K562 (cell line): ENCODE measurements around the gene COX15. TPM values are rescaled to one million over a fixed set of nuclear protein-coding genes. Genes with fewer than 3 reads are reported as not detected.

Source experiments
- ATF6 ChIP-seq: sonication (generic); formaldehyde crosslinking; IDR thresholded peaks from 2 replicates; pipeline ENCODE4 v1.4.0; 2020; ENCODE audit warnings: mild to moderate bottlenecking, missing genetic modification reagents
- ATF7 ChIP-seq: fragments of 450-650 bp; IDR thresholded peaks from 2 replicates; pipeline ENCODE4 v1.7.1; 2014; ENCODE audit warnings: mild to moderate bottlenecking, moderate library complexity
- CC2D1A ChIP-seq: fragments of 450-650 bp; IDR thresholded peaks from 2 replicates; pipeline ENCODE4 v1.6.1; 2017; ENCODE audit warnings: mild to moderate bottlenecking
- CHD1 ChIP-seq: fragments of 200-600 bp; sonication (generic); IDR thresholded peaks from one replicate; pipeline ENCODE4 v1.6.1; 2012; ENCODE audit warnings: mild to moderate bottlenecking, moderate library complexity, low read length, inconsistent platforms
- GATAD2A ChIP-seq: fragments of 450-650 bp; IDR thresholded peaks from 2 replicates; pipeline ENCODE4 v1.6.1; 2017
- HMG20B ChIP-seq: fragments of 250-450 bp; sonication (Bioruptor Pico); IDR thresholded peaks from 2 replicates; pipeline ENCODE4 v1.5.0; 2021; ENCODE audit warnings: mild to moderate bottlenecking
- KLF10 ChIP-seq: fragments of 250-450 bp; sonication (Bioruptor Pico); IDR thresholded peaks from 2 replicates; pipeline ENCODE4 v1.6.1; 2021; ENCODE audit warnings: matching md5 sums
- KLF6 ChIP-seq: fragments of 250-450 bp; sonication (Bioruptor Pico); IDR thresholded peaks from 2 replicates; pipeline ENCODE4 v1.4.0; 2020; ENCODE audit warnings: mild to moderate bottlenecking, moderate library complexity, borderline replicate concordance
- MCM3 ChIP-seq: fragments of 450-650 bp; IDR thresholded peaks from 2 replicates; pipeline ENCODE4 v1.6.1; 2016
- RBM39 ChIP-seq: fragments of 200-400 bp; formaldehyde crosslinking; optimal IDR thresholded peaks from 2 replicates; pipeline ENCODE3; 2018; ENCODE audit warnings: low read depth, low read length
- ZNF12 ChIP-seq: sonication (generic); formaldehyde crosslinking; IDR thresholded peaks from 2 replicates; pipeline ENCODE4 v1.4.0; 2020; ENCODE audit warnings: mild to moderate bottlenecking, missing genetic modification reagents
- ZNF184 ChIP-seq: sonication (generic); formaldehyde crosslinking; IDR thresholded peaks from 2 replicates; pipeline ENCODE4 v1.5.0; 2020; ENCODE audit warnings: missing genetic modification reagents
- ZNF212 ChIP-seq: fragments of 450-650 bp; formaldehyde crosslinking; IDR thresholded peaks from 2 replicates; pipeline ENCODE4 v1.4.0; 2020; ENCODE audit warnings: mild to moderate bottlenecking
- polyA plus RNA-seq, 8 experiments: library from polyadenylated mRNA; depleted of rRNA in 4 of 8; stranded (reverse) in 5 of 8; unstranded in 3 of 8; fragments of >200 nt; fragmentation: Nextera tagmentation in 2 of 8; fragmentation: Illumina TruSeq in 1 of 8; extraction: Ambion mirVana in 2 of 8; extraction: Trizol in 1 of 8; gene quantifications; 2 replicates each; pipeline versions ENCODE4 v1.2.1 to v1.2.3, GENCODE V29; 2011 to 2014; ENCODE audit warnings: inconsistent platforms in 1 of 8, missing spikeins in 1 of 8
- total RNA-seq, 7 experiments: library from RNA; depleted of rRNA in 6 of 7; stranded (reverse); fragments of >200 nt in 6 of 7; fragmentation: Illumina TruSeq in 2 of 7; extraction: Trizol in 2 of 7; gene quantifications; 2 replicates each; pipeline versions ENCODE4 v1.2.1 to v1.2.3, GENCODE V29; 2011 to 2021; ENCODE audit warnings: low replicate concordance in 1 of 7
- TF ChIP-seq, protein P1 (sequence below): fragments of 450-650 bp; formaldehyde crosslinking; IDR thresholded peaks from 2 replicates; pipeline ENCODE4 v1.4.0; 2020; ENCODE audit warnings: mild to moderate bottlenecking, moderate library complexity
- TF ChIP-seq, protein P2 (sequence below): sonication (generic); formaldehyde crosslinking; IDR thresholded peaks from 2 replicates; pipeline ENCODE4 v1.8.1; 2023; ENCODE audit warnings: mild to moderate bottlenecking, missing genetic modification reagents, moderate library complexity
- TF ChIP-seq, protein P3 (sequence below): sonication (generic); formaldehyde crosslinking; IDR thresholded peaks from 2 replicates; pipeline ENCODE4 v1.9.0; 2022; ENCODE audit warnings: mild to moderate bottlenecking, missing genetic modification reagents
- TF ChIP-seq, protein P4 (sequence below): sonication (generic); formaldehyde crosslinking; IDR thresholded peaks from 2 replicates; pipeline ENCODE4 v1.8.1; 2023; ENCODE audit warnings: mild to moderate bottlenecking, missing genetic modification reagents
- TF ChIP-seq, protein P5 (sequence below): fragments of 200-400 bp; formaldehyde crosslinking; IDR thresholded peaks from 2 replicates; pipeline ENCODE4 v1.6.1; 2017; ENCODE audit warnings: mild to moderate bottlenecking, low read depth, low read length, moderate library complexity

The COX15 gene
- total and polyA plus RNA-seq, 9 of the 15 experiments (the other 6 are each of a cell fraction or from before 2014, with no cell fraction given) = 17.4 to 45.1 (median 23.7) TPM

- TF ChIP-seq, protein P1, sequence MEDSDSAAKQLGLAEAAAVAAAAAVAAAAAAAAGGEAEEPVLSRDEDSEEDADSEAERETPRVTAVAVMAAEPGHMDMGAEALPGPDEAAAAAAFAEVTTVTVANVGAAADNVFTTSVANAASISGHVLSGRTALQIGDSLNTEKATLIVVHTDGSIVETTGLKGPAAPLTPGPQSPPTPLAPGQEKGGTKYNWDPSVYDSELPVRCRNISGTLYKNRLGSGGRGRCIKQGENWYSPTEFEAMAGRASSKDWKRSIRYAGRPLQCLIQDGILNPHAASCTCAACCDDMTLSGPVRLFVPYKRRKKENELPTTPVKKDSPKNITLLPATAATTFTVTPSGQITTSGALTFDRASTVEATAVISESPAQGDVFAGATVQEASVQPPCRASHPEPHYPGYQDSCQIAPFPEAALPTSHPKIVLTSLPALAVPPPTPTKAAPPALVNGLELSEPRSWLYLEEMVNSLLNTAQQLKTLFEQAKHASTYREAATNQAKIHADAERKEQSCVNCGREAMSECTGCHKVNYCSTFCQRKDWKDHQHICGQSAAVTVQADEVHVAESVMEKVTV (CRISPR knock-in tag) = no peak
- TF ChIP-seq HMG20B = no peak
- TF ChIP-seq CC2D1A = no peak
- no peak; the same call in 1 of the 2 replicates for TF ChIP-seq KLF6
- TF ChIP-seq ATF7 = 0 out of 2 replicates have a peak, but pooled peaks have one; percentile 34
- TF ChIP-seq, protein P2, sequence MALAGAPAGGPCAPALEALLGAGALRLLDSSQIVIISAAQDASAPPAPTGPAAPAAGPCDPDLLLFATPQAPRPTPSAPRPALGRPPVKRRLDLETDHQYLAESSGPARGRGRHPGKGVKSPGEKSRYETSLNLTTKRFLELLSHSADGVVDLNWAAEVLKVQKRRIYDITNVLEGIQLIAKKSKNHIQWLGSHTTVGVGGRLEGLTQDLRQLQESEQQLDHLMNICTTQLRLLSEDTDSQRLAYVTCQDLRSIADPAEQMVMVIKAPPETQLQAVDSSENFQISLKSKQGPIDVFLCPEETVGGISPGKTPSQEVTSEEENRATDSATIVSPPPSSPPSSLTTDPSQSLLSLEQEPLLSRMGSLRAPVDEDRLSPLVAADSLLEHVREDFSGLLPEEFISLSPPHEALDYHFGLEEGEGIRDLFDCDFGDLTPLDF (CRISPR knock-in tag) = no peak
- no peak for TF ChIP-seq GATAD2A
- TF ChIP-seq, protein P3, sequence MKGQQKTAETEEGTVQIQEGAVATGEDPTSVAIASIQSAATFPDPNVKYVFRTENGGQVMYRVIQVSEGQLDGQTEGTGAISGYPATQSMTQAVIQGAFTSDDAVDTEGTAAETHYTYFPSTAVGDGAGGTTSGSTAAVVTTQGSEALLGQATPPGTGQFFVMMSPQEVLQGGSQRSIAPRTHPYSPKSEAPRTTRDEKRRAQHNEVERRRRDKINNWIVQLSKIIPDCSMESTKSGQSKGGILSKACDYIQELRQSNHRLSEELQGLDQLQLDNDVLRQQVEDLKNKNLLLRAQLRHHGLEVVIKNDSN (CRISPR knock-in tag) = no peak
- TF ChIP-seq MCM3 = no peak
- no peak for TF ChIP-seq ATF6 (CRISPR knock-in tag)
- no peak for TF ChIP-seq CHD1
- no peak for TF ChIP-seq KLF10 (CRISPR knock-in tag)
- TF ChIP-seq, protein P4, sequence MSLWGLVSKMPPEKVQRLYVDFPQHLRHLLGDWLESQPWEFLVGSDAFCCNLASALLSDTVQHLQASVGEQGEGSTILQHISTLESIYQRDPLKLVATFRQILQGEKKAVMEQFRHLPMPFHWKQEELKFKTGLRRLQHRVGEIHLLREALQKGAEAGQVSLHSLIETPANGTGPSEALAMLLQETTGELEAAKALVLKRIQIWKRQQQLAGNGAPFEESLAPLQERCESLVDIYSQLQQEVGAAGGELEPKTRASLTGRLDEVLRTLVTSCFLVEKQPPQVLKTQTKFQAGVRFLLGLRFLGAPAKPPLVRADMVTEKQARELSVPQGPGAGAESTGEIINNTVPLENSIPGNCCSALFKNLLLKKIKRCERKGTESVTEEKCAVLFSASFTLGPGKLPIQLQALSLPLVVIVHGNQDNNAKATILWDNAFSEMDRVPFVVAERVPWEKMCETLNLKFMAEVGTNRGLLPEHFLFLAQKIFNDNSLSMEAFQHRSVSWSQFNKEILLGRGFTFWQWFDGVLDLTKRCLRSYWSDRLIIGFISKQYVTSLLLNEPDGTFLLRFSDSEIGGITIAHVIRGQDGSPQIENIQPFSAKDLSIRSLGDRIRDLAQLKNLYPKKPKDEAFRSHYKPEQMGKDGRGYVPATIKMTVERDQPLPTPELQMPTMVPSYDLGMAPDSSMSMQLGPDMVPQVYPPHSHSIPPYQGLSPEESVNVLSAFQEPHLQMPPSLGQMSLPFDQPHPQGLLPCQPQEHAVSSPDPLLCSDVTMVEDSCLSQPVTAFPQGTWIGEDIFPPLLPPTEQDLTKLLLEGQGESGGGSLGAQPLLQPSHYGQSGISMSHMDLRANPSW (CRISPR knock-in tag) = no peak
- no peak for TF ChIP-seq ZNF184
- no peak for TF ChIP-seq RBM39
- no peak for TF ChIP-seq ZNF212 (CRISPR knock-in tag)
- TF ChIP-seq, protein P5, sequence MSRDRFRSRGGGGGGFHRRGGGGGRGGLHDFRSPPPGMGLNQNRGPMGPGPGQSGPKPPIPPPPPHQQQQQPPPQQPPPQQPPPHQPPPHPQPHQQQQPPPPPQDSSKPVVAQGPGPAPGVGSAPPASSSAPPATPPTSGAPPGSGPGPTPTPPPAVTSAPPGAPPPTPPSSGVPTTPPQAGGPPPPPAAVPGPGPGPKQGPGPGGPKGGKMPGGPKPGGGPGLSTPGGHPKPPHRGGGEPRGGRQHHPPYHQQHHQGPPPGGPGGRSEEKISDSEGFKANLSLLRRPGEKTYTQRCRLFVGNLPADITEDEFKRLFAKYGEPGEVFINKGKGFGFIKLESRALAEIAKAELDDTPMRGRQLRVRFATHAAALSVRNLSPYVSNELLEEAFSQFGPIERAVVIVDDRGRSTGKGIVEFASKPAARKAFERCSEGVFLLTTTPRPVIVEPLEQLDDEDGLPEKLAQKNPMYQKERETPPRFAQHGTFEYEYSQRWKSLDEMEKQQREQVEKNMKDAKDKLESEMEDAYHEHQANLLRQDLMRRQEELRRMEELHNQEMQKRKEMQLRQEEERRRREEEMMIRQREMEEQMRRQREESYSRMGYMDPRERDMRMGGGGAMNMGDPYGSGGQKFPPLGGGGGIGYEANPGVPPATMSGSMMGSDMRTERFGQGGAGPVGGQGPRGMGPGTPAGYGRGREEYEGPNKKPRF = no peak
- TF ChIP-seq ZNF12 (CRISPR knock-in tag) = no peak
Measured at GRCh38 chr10:99732033-99732842, at the start of gene COX15, which contains the start of gene CUTC (continued).
